HepG2 (cell line): ENCODE measurements around the gene DGKG. TPM values are rescaled to one million over a fixed set of nuclear protein-coding genes. Genes with fewer than 3 reads are reported as not detected.

ENCODE experiments used
- ASH2L ChIP-seq: fragments of 300-600, 200-600 bp; sonication (generic); IDR thresholded peaks from 2 replicates; pipeline ENCODE4 v1.7.0; 2017; ENCODE audit warnings: low read depth, mild to moderate bottlenecking, moderate library complexity, mixed read lengths, low read length; ENCODE audit not compliant: insufficient read length
- BCL3 ChIP-seq: sonication (generic); formaldehyde crosslinking; IDR thresholded peaks from 2 replicates; pipeline ENCODE4 v1.5.1; 2020; ENCODE audit warnings: mild to moderate bottlenecking, missing genetic modification reagents, moderate library complexity
- KDM4B ChIP-seq: sonication (generic); formaldehyde crosslinking; IDR thresholded peaks from 2 replicates; pipeline ENCODE4 v1.4.0; 2020; ENCODE audit warnings: missing genetic modification reagents
- MNT ChIP-seq: fragments of 450-650 bp; IDR thresholded peaks from 2 replicates; pipeline ENCODE4 v1.6.1; 2016
- NFATC3 ChIP-seq: sonication (generic); formaldehyde crosslinking; IDR thresholded peaks from 2 replicates; pipeline ENCODE4 v1.5.1; 2020; ENCODE audit warnings: mild to moderate bottlenecking, missing genetic modification reagents
- SP1 ChIP-seq, 2 experiments: fragments of 450-650 bp in 1 of 2; sonication (generic) in 1 of 2; formaldehyde crosslinking in 1 of 2; IDR thresholded peaks; 2 replicates each; pipeline versions ENCODE4 v1.4.0 to v1.6.1; 2016 to 2020; ENCODE audit warnings: missing genetic modification reagents in 1 of 2
- TFAP4 ChIP-seq: sonication (generic); IDR thresholded peaks from 2 replicates; pipeline ENCODE4 v1.6.1; 2016; ENCODE audit warnings: low read depth, borderline replicate concordance
- ZFP36L1 ChIP-seq: sonication (generic); formaldehyde crosslinking; IDR thresholded peaks from 2 replicates; pipeline ENCODE4 v1.8.0; 2022; ENCODE audit warnings: mild to moderate bottlenecking, missing genetic modification reagents, moderate library complexity
- ZNF121 ChIP-seq: sonication (generic); formaldehyde crosslinking; IDR thresholded peaks from 2 replicates; pipeline ENCODE4 v1.5.0; 2020; ENCODE audit warnings: mild to moderate bottlenecking, missing genetic modification reagents
- ZNF350 ChIP-seq: sonication (generic); formaldehyde crosslinking; IDR thresholded peaks from 2 replicates; pipeline ENCODE4 v1.4.0; 2020; ENCODE audit warnings: mild to moderate bottlenecking, low read depth, missing genetic modification reagents, borderline replicate concordance
- ZSCAN5A ChIP-seq: sonication (generic); formaldehyde crosslinking; IDR thresholded peaks from 2 replicates; pipeline ENCODE4 v1.8.0; 2022; ENCODE audit warnings: mild to moderate bottlenecking, missing genetic modification reagents, borderline replicate concordance
- polyA plus RNA-seq, 8 experiments: library from polyadenylated mRNA; depleted of rRNA in 3 of 8; stranded (reverse) in 7 of 8; unstranded in 1 of 8; fragments of >200 nt; fragmentation: Illumina TruSeq in 4 of 8; extraction: Trizol in 4 of 8; gene quantifications; 2 replicates each; pipeline versions ENCODE4 v1.2.1 to v1.2.3, GENCODE V29; 2011 to 2016; ENCODE audit warnings: low read depth in 4 of 8, missing spikeins in 1 of 8, mixed read lengths in 1 of 8; ENCODE audit not compliant: insufficient read depth in 1 of 8
- total RNA-seq, 5 experiments: library from RNA; depleted of rRNA; stranded (reverse); fragments of >200 nt; fragmentation: Illumina TruSeq; extraction: Trizol; gene quantifications; 2 replicates each; pipeline ENCODE4 v1.2.3, GENCODE V29; 2016; ENCODE audit warnings: low read depth in 1 of 5
- TF ChIP-seq, protein P1 (sequence below), 2 experiments: fragments of 450-650 bp in 1 of 2; sonication (generic) in 1 of 2; formaldehyde crosslinking in 1 of 2; IDR thresholded peaks; 2 replicates each; pipeline versions ENCODE4 v1.6.1 to v1.8.0; 2016 to 2022; ENCODE audit warnings: antibody characterized with exemption in 1 of 2, mild to moderate bottlenecking in 1 of 2, missing genetic modification reagents in 1 of 2

Gene DGKG
- total and polyA plus RNA-seq, 2 of the 13 experiments (the other 11 are each of a cell fraction or from before 2014, with no cell fraction given): 3.8 to 6.2 TPM

GRCh38 chr3:186209810-186210752, 152.0 kb downstream of the DGKG start (continued):
- TF ChIP-seq, protein P1, sequence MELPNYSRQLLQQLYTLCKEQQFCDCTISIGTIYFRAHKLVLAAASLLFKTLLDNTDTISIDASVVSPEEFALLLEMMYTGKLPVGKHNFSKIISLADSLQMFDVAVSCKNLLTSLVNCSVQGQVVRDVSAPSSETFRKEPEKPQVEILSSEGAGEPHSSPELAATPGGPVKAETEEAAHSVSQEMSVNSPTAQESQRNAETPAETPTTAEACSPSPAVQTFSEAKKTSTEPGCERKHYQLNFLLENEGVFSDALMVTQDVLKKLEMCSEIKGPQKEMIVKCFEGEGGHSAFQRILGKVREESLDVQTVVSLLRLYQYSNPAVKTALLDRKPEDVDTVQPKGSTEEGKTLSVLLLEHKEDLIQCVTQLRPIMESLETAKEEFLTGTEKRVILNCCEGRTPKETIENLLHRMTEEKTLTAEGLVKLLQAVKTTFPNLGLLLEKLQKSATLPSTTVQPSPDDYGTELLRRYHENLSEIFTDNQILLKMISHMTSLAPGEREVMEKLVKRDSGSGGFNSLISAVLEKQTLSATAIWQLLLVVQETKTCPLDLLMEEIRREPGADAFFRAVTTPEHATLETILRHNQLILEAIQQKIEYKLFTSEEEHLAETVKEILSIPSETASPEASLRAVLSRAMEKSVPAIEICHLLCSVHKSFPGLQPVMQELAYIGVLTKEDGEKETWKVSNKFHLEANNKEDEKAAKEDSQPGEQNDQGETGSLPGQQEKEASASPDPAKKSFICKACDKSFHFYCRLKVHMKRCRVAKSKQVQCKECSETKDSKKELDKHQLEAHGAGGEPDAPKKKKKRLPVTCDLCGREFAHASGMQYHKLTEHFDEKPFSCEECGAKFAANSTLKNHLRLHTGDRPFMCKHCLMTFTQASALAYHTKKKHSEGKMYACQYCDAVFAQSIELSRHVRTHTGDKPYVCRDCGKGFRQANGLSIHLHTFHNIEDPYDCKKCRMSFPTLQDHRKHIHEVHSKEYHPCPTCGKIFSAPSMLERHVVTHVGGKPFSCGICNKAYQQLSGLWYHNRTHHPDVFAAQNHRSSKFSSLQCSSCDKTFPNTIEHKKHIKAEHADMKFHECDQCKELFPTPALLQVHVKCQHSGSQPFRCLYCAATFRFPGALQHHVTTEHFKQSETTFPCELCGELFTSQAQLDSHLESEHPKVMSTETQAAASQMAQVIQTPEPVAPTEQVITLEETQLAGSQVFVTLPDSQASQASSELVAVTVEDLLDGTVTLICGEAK (IDR thresholded peaks at IDR 0.05): no peak
- TF ChIP-seq, protein P1 (CRISPR knock-in tag; IDR thresholded peaks at IDR 0.05): peak; percentile 44; the same call in 1 of the 2 replicates
- no peak for TF ChIP-seq SP1 (IDR thresholded peaks at IDR 0.05)
- no peak for TF ChIP-seq SP1 (CRISPR knock-in tag; IDR thresholded peaks at IDR 0.05)
- no peak for TF ChIP-seq ZSCAN5A
- TF ChIP-seq NFATC3 (CRISPR knock-in tag): no peak
- TF ChIP-seq ASH2L: peak; percentile 40
- no peak for TF ChIP-seq ZNF121 (CRISPR knock-in tag)
- TF ChIP-seq TFAP4: no peak
- no peak for TF ChIP-seq ZFP36L1 (CRISPR knock-in tag)
- TF ChIP-seq ZNF350 (CRISPR knock-in tag): no peak
- no peak for TF ChIP-seq MNT
- 0 out of 2 replicates have a peak, but pooled peaks have one; percentile 24 for TF ChIP-seq BCL3 (CRISPR knock-in tag)
- TF ChIP-seq KDM4B (CRISPR knock-in tag): no peak
